HG03575 (cell line): ENCODE measurements around the gene SPAG6.

Experiments
- ATAC-seq: cut with Tn5 transposase; IDR thresholded peaks from one replicate; pipeline ENCODE4 v1.9.1; 2021; ENCODE audit not compliant: unreplicated experiment, insufficient number of reproducible peaks, low FRiP score; ENCODE audit errors: extremely low read depth

SPAG6 gene

GRCh38 chr10:22417736-22418268, 72.5 kb downstream of the SPAG6 start:
- ATAC-seq = no peak

GRCh38 chr10:22420787-22421517, 75.7 kb downstream of the SPAG6 start:
- ATAC-seq = no peak

- no peak for ATAC-seq
Measured at GRCh38 chr10:22426653-22427052, 81.4 kb downstream of the SPAG6 start.

- no peak for ATAC-seq
Measured at GRCh38 chr10:22427101-22427500, 81.8 kb downstream of the SPAG6 start.

GRCh38 chr10:22427890-22428571, 82.7 kb downstream of the SPAG6 start:
- no peak for ATAC-seq

- no peak for ATAC-seq
Measured at GRCh38 chr10:22429146-22429545, 83.8 kb downstream of the SPAG6 start.

- no peak for ATAC-seq
Measured at GRCh38 chr10:22429981-22430421, 84.7 kb downstream of the SPAG6 start.

GRCh38 chr10:22433875-22434274, 88.6 kb downstream of the SPAG6 start:
- ATAC-seq = no peak

- no peak for ATAC-seq
Measured at GRCh38 chr10:22434521-22434920, 89.2 kb downstream of the SPAG6 start.

GRCh38 chr10:22435650-22436049, 90.4 kb downstream of the SPAG6 start:
- ATAC-seq = no peak

- ATAC-seq = no peak
Measured at GRCh38 chr10:22436526-22436892, 91.2 kb downstream of the SPAG6 start.

- ATAC-seq = no peak
Measured at GRCh38 chr10:22436893-22437619, 91.8 kb downstream of the SPAG6 start.

GRCh38 chr10:22437620-22438588, 92.6 kb downstream of the SPAG6 start:
- no peak for ATAC-seq

GRCh38 chr10:22438711-22439110, 93.4 kb downstream of the SPAG6 start:
- ATAC-seq = no peak

GRCh38 chr10:22442063-22442462, 96.8 kb downstream of the SPAG6 start:
- ATAC-seq = no peak

GRCh38 chr10:22442468-22442867, 97.2 kb downstream of the SPAG6 start:
- ATAC-seq = no peak

- ATAC-seq = no peak
Measured at GRCh38 chr10:22443175-22443901, 98.0 kb downstream of the SPAG6 start.

- no peak for ATAC-seq
Measured at GRCh38 chr10:22444219-22444788, 99.0 kb downstream of the SPAG6 start.
